Astrocyte (in vitro differentiated cells and primary cell): ENCODE data around the gene ERO1A.

ENCODE experiments used
- EZH2 ChIP-seq: IDR thresholded peaks from 2 replicates; pipeline ENCODE4 v1.6.1; 2012; ENCODE audit warnings: mild to moderate bottlenecking, low read length, inconsistent platforms; ENCODE audit not compliant: insufficient read depth
- TF ChIP-seq, protein P1 (sequence below): IDR thresholded peaks from 2 replicates; pipeline ENCODE4 v1.5.1; 2011; ENCODE audit warnings: low read depth, mild to moderate bottlenecking, inconsistent platforms, low read length, moderate library complexity; ENCODE audit not compliant: insufficient read depth

GRCh38 chr14:52703664-52704063 is 8.3 kb upstream of the ERO1A start:
- TF ChIP-seq, protein P1, sequence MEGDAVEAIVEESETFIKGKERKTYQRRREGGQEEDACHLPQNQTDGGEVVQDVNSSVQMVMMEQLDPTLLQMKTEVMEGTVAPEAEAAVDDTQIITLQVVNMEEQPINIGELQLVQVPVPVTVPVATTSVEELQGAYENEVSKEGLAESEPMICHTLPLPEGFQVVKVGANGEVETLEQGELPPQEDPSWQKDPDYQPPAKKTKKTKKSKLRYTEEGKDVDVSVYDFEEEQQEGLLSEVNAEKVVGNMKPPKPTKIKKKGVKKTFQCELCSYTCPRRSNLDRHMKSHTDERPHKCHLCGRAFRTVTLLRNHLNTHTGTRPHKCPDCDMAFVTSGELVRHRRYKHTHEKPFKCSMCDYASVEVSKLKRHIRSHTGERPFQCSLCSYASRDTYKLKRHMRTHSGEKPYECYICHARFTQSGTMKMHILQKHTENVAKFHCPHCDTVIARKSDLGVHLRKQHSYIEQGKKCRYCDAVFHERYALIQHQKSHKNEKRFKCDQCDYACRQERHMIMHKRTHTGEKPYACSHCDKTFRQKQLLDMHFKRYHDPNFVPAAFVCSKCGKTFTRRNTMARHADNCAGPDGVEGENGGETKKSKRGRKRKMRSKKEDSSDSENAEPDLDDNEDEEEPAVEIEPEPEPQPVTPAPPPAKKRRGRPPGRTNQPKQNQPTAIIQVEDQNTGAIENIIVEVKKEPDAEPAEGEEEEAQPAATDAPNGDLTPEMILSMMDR, result no peak
- TF ChIP-seq EZH2, result no peak
